Measurements from ENCODE around the gene MNX1. TPM values are rescaled to one million over a fixed set of nuclear protein-coding genes. Genes with fewer than 3 reads are reported as not detected.

The MNX1 gene
- total RNA-seq, 1 donor = not detected

DNA sequence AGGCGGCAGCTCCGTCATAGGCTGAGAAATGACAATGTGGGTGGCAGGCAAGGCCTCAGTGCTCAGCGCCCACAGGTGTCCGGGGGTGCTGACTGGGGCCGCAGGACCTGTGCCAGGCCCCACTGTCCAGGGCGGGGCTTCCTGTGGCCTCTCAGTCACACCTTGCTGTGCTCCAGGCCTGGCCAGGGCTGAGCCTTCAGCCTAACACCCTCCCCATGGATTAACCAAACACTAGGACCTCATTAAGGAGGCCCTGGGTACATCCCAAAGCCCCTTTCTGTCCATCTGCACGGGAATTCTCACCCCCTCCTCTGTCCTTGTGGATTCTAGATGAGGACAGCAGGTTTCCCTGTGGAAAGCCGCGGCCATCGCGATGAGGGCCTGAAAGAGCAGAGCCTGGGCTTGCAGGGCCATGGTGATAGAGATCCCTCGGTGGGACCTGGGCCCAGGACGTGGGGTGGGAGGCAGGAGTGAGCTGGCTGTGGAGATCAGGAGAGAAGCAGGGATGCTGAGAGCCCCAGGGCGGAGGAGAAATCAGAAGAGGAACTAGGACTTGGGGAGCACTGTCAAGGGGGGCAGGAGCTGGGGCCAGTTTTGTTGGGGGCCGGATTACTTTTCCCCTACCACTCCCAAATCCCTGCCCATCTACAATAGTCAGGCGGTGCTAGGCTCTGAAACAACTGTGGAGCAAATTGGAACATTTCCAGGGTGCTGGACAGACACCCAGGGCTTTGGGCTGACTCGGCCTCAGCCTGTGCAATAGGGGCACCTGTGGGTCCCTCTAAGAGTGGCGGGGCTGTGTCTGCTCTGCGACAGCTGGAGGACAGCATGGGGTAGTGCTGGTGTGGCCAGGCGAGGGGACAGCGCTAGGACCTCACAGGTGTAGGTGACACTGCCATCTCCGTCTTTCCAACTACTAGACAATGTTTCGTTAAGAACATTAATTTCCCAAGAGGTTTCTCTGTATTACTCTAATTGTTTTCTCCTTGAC is 23.3 kb upstream of the MNX1 start:
- no peak overlapping the region for H3K4me3 ChIP-seq (ENCODE audit: low read depth, low read length)
- DNase-seq (ENCODE audit: low read depth) = no peak
- TF ChIP-seq, protein P1, sequence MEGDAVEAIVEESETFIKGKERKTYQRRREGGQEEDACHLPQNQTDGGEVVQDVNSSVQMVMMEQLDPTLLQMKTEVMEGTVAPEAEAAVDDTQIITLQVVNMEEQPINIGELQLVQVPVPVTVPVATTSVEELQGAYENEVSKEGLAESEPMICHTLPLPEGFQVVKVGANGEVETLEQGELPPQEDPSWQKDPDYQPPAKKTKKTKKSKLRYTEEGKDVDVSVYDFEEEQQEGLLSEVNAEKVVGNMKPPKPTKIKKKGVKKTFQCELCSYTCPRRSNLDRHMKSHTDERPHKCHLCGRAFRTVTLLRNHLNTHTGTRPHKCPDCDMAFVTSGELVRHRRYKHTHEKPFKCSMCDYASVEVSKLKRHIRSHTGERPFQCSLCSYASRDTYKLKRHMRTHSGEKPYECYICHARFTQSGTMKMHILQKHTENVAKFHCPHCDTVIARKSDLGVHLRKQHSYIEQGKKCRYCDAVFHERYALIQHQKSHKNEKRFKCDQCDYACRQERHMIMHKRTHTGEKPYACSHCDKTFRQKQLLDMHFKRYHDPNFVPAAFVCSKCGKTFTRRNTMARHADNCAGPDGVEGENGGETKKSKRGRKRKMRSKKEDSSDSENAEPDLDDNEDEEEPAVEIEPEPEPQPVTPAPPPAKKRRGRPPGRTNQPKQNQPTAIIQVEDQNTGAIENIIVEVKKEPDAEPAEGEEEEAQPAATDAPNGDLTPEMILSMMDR (IDR thresholded peaks at IDR 0.05; ENCODE audit: insufficient read depth, low read length) = no peak

DNA sequence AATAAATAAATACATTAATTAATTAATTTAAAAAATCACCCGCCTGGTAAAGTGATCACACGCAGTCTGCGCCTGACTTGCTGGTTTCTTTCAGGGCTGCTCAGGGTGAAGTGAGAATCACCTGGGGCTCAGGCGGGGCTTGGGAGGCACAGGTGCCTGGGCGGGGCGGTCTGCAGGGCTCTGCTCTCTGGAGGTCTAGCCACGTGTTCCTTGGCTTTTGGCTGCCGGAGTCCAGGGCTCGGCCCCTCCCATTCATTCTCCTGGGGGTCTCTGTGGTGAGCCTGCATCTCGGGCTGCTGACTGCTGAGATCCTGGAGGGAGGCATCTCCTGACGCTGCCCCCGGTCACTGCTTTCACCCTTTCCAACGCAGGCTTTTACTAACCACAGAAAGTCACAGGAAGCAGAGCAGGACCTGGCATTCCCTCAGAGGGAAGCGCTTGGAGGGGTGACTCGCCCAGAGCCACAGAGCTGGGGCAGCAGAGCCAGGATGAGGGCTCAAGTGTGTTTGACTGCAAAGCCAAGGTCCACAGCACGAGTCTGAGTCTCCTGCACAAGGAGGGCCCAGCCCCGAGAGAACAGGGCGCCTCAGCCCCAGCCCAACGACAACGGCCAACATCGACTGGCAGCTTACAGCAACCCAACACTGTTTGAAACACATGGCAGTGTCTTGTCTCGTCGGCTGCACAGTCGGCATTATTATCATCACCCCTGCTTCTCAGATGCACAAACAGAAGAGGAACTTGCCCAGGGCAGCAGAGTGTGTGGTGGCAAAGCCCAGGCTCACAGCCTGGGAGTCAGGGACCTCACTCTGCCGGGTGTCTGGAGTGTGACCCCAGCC is 22.4 kb upstream of the MNX1 start:
- TF ChIP-seq, protein P1 (IDR thresholded peaks at IDR 0.05; ENCODE audit: insufficient read depth, low read length) = no peak
- no peak for DNase-seq (ENCODE audit: low read depth)
- H3K4me3 ChIP-seq (ENCODE audit: low read depth, low read length) = no peak overlapping the region

DNA sequence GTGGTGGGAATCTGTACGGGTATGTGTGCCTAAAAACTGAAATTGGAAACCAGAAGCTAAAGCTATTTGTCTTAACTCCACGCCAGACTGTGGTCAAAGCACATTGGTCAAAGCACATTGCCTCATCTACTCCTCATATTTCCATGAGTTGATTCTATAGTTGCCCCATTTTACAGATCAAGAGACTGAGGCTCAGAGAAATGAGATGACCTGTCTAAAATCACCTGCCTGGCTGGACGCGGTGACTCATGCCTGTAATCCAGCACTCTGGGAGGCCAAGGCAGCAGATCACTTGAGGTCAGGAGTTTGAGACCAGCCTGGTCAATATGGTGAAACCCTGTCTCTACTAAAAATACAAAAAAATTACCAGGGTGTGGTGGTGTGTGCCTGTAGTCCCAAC is 21.7 kb upstream of the MNX1 start:
- TF ChIP-seq, protein P1 (IDR thresholded peaks at IDR 0.05; ENCODE audit: insufficient read depth, low read length) = no peak
- DNase-seq (ENCODE audit: low read depth) = no peak
- H3K4me3 ChIP-seq (ENCODE audit: low read depth, low read length) = no peak overlapping the region

DNA sequence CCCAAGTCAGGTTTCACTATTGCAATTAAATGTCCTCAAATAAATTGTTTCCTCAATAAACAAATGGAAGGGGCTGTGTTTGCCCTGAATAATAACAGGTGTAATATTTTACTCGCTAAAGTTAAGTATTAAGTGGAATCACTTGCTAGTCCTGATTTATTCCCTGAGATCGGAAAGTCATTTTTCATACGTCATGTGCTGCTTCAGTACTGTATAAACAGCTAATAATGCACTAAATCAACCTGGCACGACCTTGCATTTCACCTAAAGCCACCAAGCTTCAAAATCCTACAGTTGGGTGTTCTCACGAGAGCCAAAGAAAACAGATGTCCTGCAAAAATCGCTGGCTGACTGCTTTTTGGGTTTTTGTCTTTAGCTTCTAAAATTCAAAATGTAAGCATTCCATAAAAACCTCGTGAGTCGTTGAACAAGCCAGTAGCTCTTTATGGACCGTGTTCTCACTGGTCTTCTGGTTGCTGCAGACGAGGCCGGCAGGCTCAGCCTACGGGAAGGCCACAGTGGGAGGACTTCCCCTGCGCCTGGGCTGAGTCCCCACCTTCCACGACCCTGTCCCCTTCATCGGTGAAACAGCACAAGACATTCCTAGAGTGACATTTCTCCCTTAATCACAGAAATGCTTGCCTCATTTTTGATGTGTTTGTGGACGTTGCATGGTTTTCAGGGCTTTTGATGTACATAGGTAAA is 17.9 kb upstream of the MNX1 start:
- TF ChIP-seq, protein P1 (IDR thresholded peaks at IDR 0.05; ENCODE audit: insufficient read depth, low read length) = no peak
- no peak overlapping the region for H3K4me3 ChIP-seq (ENCODE audit: low read depth, low read length)
- DNase-seq (ENCODE audit: low read depth) = no peak

DNA sequence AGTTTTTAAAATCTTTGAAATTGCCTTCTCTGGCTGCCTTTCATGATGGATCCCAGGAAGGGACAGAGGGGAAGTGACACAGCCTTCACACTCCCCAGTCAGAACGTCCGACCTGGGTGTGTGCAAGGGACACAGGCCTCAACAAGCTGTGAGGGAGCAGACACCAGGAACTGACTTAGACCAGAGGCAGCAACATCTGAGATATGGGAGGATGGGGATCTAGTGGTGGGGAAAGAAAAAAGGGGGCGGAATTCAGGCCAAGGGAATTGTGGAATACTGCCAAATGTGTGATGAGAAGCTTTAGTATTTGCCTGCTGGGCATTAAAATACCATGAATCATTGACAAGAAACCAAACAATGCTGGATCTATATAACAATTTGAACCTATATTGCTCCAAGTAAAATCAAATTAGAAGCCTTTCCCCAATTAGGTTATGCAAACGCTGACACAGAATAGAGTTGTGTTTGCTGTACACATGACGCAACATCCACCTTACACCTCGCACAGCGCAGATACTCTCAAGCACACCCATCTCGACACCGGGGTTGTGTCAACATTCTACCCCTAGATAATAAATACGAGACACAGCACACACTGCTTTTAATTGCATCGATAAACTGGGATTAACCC is 17.2 kb upstream of the MNX1 start:
- no peak for DNase-seq (ENCODE audit: low read depth)
- no peak overlapping the region for H3K4me3 ChIP-seq (ENCODE audit: low read depth, low read length)
- TF ChIP-seq, protein P1 (IDR thresholded peaks at IDR 0.05; ENCODE audit: insufficient read depth, low read length) = no peak

DNA sequence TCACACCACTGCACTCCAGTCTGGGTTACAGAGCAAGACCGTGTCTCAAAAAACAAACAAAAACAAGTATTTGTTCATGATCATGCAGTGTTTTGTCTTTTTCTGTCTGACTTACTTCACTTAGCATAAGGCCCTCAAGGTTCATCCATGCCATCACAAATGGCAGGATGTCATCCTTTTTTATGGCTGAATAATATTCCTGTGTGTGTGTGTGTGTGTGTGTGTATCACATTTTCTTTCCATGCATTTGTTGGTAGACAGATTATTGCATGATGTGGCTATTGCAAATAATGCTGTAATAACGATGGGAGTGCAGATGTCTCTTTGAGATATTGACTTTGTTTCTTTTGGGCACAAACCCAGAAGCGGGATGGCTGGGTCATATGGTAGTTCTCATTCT is 14.3 kb upstream of the MNX1 start:
- H3K4me3 ChIP-seq (ENCODE audit: low read depth, low read length) = no peak overlapping the region
- TF ChIP-seq, protein P1 (IDR thresholded peaks at IDR 0.05; ENCODE audit: insufficient read depth, low read length) = no peak
- no peak for DNase-seq (ENCODE audit: low read depth)

All from fibroblast of the aortic adventitia (primary cell).